ENCODE results near the gene GRK5. TPM values are rescaled to one million over a fixed set of nuclear protein-coding genes. Genes with fewer than 3 reads are reported as not detected.

The GRK5 gene
- total RNA-seq, 5 donors from 2014 or later (not counting 1 experiment from before 2014, with no cell fraction given) = 21.7 to 36.8 (median 30.6) TPM

GRCh38 chr10:119394657-119395279 is 187.4 kb downstream of the GRK5 start:
- WGBS (ENCODE audit: insufficient coverage) = 78% methylated on average over 3 of the region's 11 CpGs
- Mint-ChIP-seq H3K27me3 (no peaks in the 10 kb centered on the region), H3K9me3 (no peaks in the 10 kb centered on the region), H3K27ac (no peak overlapping the region), H3K4me1 (peaks cover 7 to 20% (median 18%) of the 10 kb centered on the region in 3 donors), H3K4me3 (no peak overlapping the region), H3K36me3 (peaks cover 24% of the 10 kb centered on the region)
- ChIA-PET CTCF (no interaction called here), POLR2A (no interaction called here)
- H3K36me3 ChIP-seq (ENCODE audit: control insufficient read depth in 2 of 2, extremely low read depth in 1 of 2, insufficient read depth in 1 of 2, low read length in 1 of 2) = peaks cover 4 to 19% of the 10 kb centered on the region in 2 donors
- ATAC-seq (replicated peaks in 1 of 4) (no peak), DNase-seq (no peak)
- H3K4me3 ChIP-seq (ENCODE audit: control insufficient read depth in 1 of 2, extremely low read depth in 1 of 2, low read length in 1 of 2) = no peak overlapping the region
- no peak overlapping the region for H3K27ac ChIP-seq (ENCODE audit: low read length)
- no peaks in the 10 kb centered on the region for H3K27me3 ChIP-seq (replicated peaks in 1 of 2; ENCODE audit: control insufficient read depth in 2 of 2, extremely low read depth in 1 of 2, insufficient read depth in 2 of 2, low read length in 1 of 2)
- H3K4me1 ChIP-seq (ENCODE audit: control insufficient read depth in 1 of 2, extremely low read depth in 1 of 2, insufficient read depth in 2 of 2, low read length in 2 of 2) = peaks cover 0 to 4% of the 10 kb centered on the region in 2 experiments
- H3K9me3 ChIP-seq = no peaks in the 10 kb centered on the region

- ATAC-seq (replicated peaks in 1 of 4) = no peak
- Histone ChIP-seq H3K27me3 (replicated peaks in 1 of 2; ENCODE audit: control insufficient read depth in 2 of 2, extremely low read depth in 1 of 2, insufficient read depth in 2 of 2, low read length in 1 of 2) (no peaks in the 10 kb centered on the region), H3K9me3 (no peaks in the 10 kb centered on the region), H3K4me1 (ENCODE audit: control insufficient read depth in 1 of 2, extremely low read depth in 1 of 2, insufficient read depth in 2 of 2, low read length in 2 of 2) (peaks cover 0 to 4% of the 10 kb centered on the region in 2 experiments), H3K27ac (ENCODE audit: low read length) (no peak overlapping the region), H3K4me3 (ENCODE audit: control insufficient read depth in 1 of 2, extremely low read depth in 1 of 2, low read length in 1 of 2) (no peak overlapping the region), H3K36me3 (ENCODE audit: control insufficient read depth in 2 of 2, extremely low read depth in 1 of 2, insufficient read depth in 1 of 2, low read length in 1 of 2) (peaks cover 4 to 19% of the 10 kb centered on the region in 2 donors)
- peaks cover 7 to 16% (median 15%) of the 10 kb centered on the region in 3 donors for H3K4me1 Mint-ChIP-seq
- H3K4me3 Mint-ChIP-seq = no peak overlapping the region
- WGBS (ENCODE audit: insufficient coverage) = 90% methylated on average over 22 of the region's 24 CpGs
- H3K9me3 Mint-ChIP-seq = no peaks in the 10 kb centered on the region
- no peaks in the 10 kb centered on the region for H3K27me3 Mint-ChIP-seq
- peaks cover 26% of the 10 kb centered on the region for H3K36me3 Mint-ChIP-seq
- CTCF ChIA-PET = no interaction called here
- POLR2A ChIA-PET = no interaction called here
- H3K27ac Mint-ChIP-seq = no peak overlapping the region
- peak in 1 of 35 experiments; percentile 13 for DNase-seq
Observed at GRCh38 chr10:119395280-119396007, 188.1 kb downstream of the GRK5 start.

- CTCF ChIA-PET = no interaction called here
Observed at GRCh38 chr10:119396008-119396708, 188.8 kb downstream of the GRK5 start.

GRCh38 chr10:119396709-119397071 is 189.3 kb downstream of the GRK5 start:
- Mint-ChIP-seq H3K4me1 (peaks cover 7 to 16% (median 15%) of the 10 kb centered on the region in 3 donors), H3K27ac (no peak overlapping the region), H3K9me3 (no peaks in the 10 kb centered on the region), H3K36me3 (peaks cover 21% of the 10 kb centered on the region), H3K4me3 (no peak overlapping the region), H3K27me3 (no peaks in the 10 kb centered on the region)
- no peak for DNase-seq
- Histone ChIP-seq H3K27me3 (replicated peaks in 1 of 2; ENCODE audit: control insufficient read depth in 2 of 2, extremely low read depth in 1 of 2, insufficient read depth in 2 of 2, low read length in 1 of 2) (no peaks in the 10 kb centered on the region), H3K27ac (ENCODE audit: low read length) (no peak overlapping the region), H3K4me1 (ENCODE audit: control insufficient read depth in 1 of 2, extremely low read depth in 1 of 2, insufficient read depth in 2 of 2, low read length in 2 of 2) (peaks cover 0 to 4% of the 10 kb centered on the region in 2 experiments), H3K36me3 (ENCODE audit: control insufficient read depth in 2 of 2, extremely low read depth in 1 of 2, insufficient read depth in 1 of 2, low read length in 1 of 2) (peaks cover 0 to 13% of the 10 kb centered on the region in 2 donors), H3K4me3 (ENCODE audit: control insufficient read depth in 1 of 2, extremely low read depth in 1 of 2, low read length in 1 of 2) (no peak overlapping the region), H3K9me3 (no peaks in the 10 kb centered on the region)
- ChIA-PET POLR2A (no interaction called here), CTCF (no interaction called here)
- no peak for ATAC-seq (replicated peaks in 1 of 4)
- 100% methylated on average over 1 of the region's 1 CpG for WGBS (ENCODE audit: insufficient coverage)

More at GRCh38 chr10:119396008-119396708, 188.8 kb downstream of the GRK5 start:
- POLR2A ChIA-PET = no interaction called here
- no peak overlapping the region for H3K27ac ChIP-seq (ENCODE audit: low read length)
- H3K27me3 ChIP-seq (replicated peaks in 1 of 2; ENCODE audit: control insufficient read depth in 2 of 2, extremely low read depth in 1 of 2, insufficient read depth in 2 of 2, low read length in 1 of 2) = no peaks in the 10 kb centered on the region
- no peak overlapping the region for H3K27ac Mint-ChIP-seq
- H3K27me3 Mint-ChIP-seq = no peaks in the 10 kb centered on the region
- H3K4me1 ChIP-seq (ENCODE audit: control insufficient read depth in 1 of 2, extremely low read depth in 1 of 2, insufficient read depth in 2 of 2, low read length in 2 of 2) = peaks cover 0 to 4% of the 10 kb centered on the region in 2 experiments
- DNase-seq (no peak), ATAC-seq (replicated peaks in 1 of 4) (no peak)
- H3K36me3 Mint-ChIP-seq = peaks cover 21% of the 10 kb centered on the region
- no peaks in the 10 kb centered on the region for H3K9me3 ChIP-seq
- H3K4me3 Mint-ChIP-seq = no peak overlapping the region
- H3K4me3 ChIP-seq (ENCODE audit: control insufficient read depth in 1 of 2, extremely low read depth in 1 of 2, low read length in 1 of 2) = no peak overlapping the region
- H3K4me1 Mint-ChIP-seq = peaks cover 7 to 16% (median 15%) of the 10 kb centered on the region in 3 donors
- H3K36me3 ChIP-seq (ENCODE audit: control insufficient read depth in 2 of 2, extremely low read depth in 1 of 2, insufficient read depth in 1 of 2, low read length in 1 of 2) = peaks cover 4 to 15% of the 10 kb centered on the region in 2 donors
- H3K9me3 Mint-ChIP-seq = no peaks in the 10 kb centered on the region
- 75% methylated on average over 10 of the region's 10 CpGs for WGBS (ENCODE audit: insufficient coverage)

GRCh38 chr10:119397416-119397815 is 190.0 kb downstream of the GRK5 start:
- no peak for DNase-seq
- peaks cover 7 to 16% (median 15%) of the 10 kb centered on the region in 3 donors for H3K4me1 Mint-ChIP-seq
- peaks cover 26% of the 10 kb centered on the region for H3K36me3 Mint-ChIP-seq
- Histone ChIP-seq H3K27ac (ENCODE audit: low read length) (no peak overlapping the region), H3K9me3 (no peaks in the 10 kb centered on the region), H3K27me3 (replicated peaks in 1 of 2; ENCODE audit: control insufficient read depth in 2 of 2, extremely low read depth in 1 of 2, insufficient read depth in 2 of 2, low read length in 1 of 2) (no peaks in the 10 kb centered on the region), H3K36me3 (ENCODE audit: control insufficient read depth in 2 of 2, extremely low read depth in 1 of 2, insufficient read depth in 1 of 2, low read length in 1 of 2) (peaks cover 0 to 13% of the 10 kb centered on the region in 2 donors), H3K4me1 (ENCODE audit: control insufficient read depth in 1 of 2, extremely low read depth in 1 of 2, insufficient read depth in 2 of 2, low read length in 2 of 2) (peaks cover 0 to 4% of the 10 kb centered on the region in 2 experiments), H3K4me3 (ENCODE audit: control insufficient read depth in 1 of 2, extremely low read depth in 1 of 2, low read length in 1 of 2) (no peak overlapping the region)
- no peaks in the 10 kb centered on the region for H3K9me3 Mint-ChIP-seq
- no peaks in the 10 kb centered on the region for H3K27me3 Mint-ChIP-seq
- H3K27ac Mint-ChIP-seq = no peak overlapping the region
- CTCF ChIA-PET = no interaction called here
- no peak for ATAC-seq (replicated peaks in 1 of 4)
- no peak overlapping the region for H3K4me3 Mint-ChIP-seq
- WGBS (ENCODE audit: insufficient coverage) = 94% methylated on average over 3 of the region's 6 CpGs
- POLR2A ChIA-PET = no interaction called here

- Mint-ChIP-seq H3K27me3 (no peaks in the 10 kb centered on the region), H3K4me1 (peaks cover 3 to 11% (median 10%) of the 10 kb centered on the region in 3 donors), H3K36me3 (peaks cover 26% of the 10 kb centered on the region), H3K4me3 (no peak overlapping the region), H3K27ac (no peak overlapping the region), H3K9me3 (no peaks in the 10 kb centered on the region)
- Histone ChIP-seq H3K27ac (ENCODE audit: low read length) (no peak overlapping the region), H3K4me1 (ENCODE audit: control insufficient read depth in 1 of 2, extremely low read depth in 1 of 2, insufficient read depth in 2 of 2, low read length in 2 of 2) (peaks cover 0 to 4% of the 10 kb centered on the region in 2 experiments), H3K4me3 (ENCODE audit: control insufficient read depth in 1 of 2, extremely low read depth in 1 of 2, low read length in 1 of 2) (no peak overlapping the region), H3K36me3 (ENCODE audit: control insufficient read depth in 2 of 2, extremely low read depth in 1 of 2, insufficient read depth in 1 of 2, low read length in 1 of 2) (peaks cover 0 to 13% of the 10 kb centered on the region in 2 donors), H3K9me3 (no peaks in the 10 kb centered on the region), H3K27me3 (replicated peaks in 1 of 2; ENCODE audit: control insufficient read depth in 2 of 2, extremely low read depth in 1 of 2, insufficient read depth in 2 of 2, low read length in 1 of 2) (no peaks in the 10 kb centered on the region)
- 93% methylated on average over 5 of the region's 5 CpGs for WGBS (ENCODE audit: insufficient coverage)
- DNase-seq (no peak), ATAC-seq (replicated peaks in 1 of 4) (no peak)
- ChIA-PET POLR2A (no interaction called here), CTCF (no interaction called here)
Observed at GRCh38 chr10:119398996-119399395, 191.6 kb downstream of the GRK5 start.
